ENCODE results near the gene DUS4L. TPM values are rescaled to one million over a fixed set of nuclear protein-coding genes. Genes with fewer than 3 reads are reported as not detected.

DUS4L gene
- 17.5 and 19.3 TPM in 2 replicates for total RNA-seq (2022)
- Bru-seq, nascent RNA: percentile 88 among the genes with signal in this experiment
- BruChase-seq, experiment 1, labeled RNA remaining after a 2-hour chase: percentile 76 among the genes with signal in this experiment
- percentile 75 among the genes with signal in this experiment for BruChase-seq, experiment 2, labeled RNA remaining after a 6-hour chase
- long read RNA-seq, partial matches to known transcripts: 2 of 15 reads
- long read RNA-seq, other reads (novel, unspliced or antisense): 11 of 15 reads

- ChIA-PET POLR2A (interaction anchor here (0.6 to 1.9 kb wide), 10 partner anchors 16 to 395 kb away, joined by 3 to 14 read pairs (median 3); partner anchors contain the start of genes BCAP29 and HBP1), CTCF (interaction anchor here (0.6 to 1.8 kb wide), 5 partner anchors 16 to 1021 kb away, joined by 3 to 5 read pairs (median 4); partner anchors contain the start of gene BCAP29)
- Histone ChIP-seq H3K4me3 (ENCODE audit: low read depth, low read length) (peak within 1 kb of the TSS; percentile 85), H3K9me3 (no peaks in the 10 kb centered on the region), H3K36me3 (ENCODE audit: control insufficient read depth, insufficient read depth, low read length) (no peaks in the 10 kb centered on the region; the same call in 1 of the 2 replicates), H3K4me1 (peaks cover 8% of the 10 kb centered on the region), H3K27me3 (replicated peaks; ENCODE audit: control insufficient read depth, insufficient read depth, low read length) (no peaks in the 10 kb centered on the region)
- H3K4me3 Mint-ChIP-seq (ENCODE audit: unreplicated experiment): peak within 1 kb of the TSS; percentile 94
- DNase-seq: peak; percentile 84 to 88
- intact Hi-C loops (cut with micrococcal nuclease; ENCODE audit: unreplicated experiment): loop anchor here (1.0 to 5.0 kb wide), 3 partner anchors 16 to 161 kb away; partner anchors contain the start of gene BCAP29
- H3K27me3 Mint-ChIP-seq (ENCODE audit: insufficient read depth, unreplicated experiment): no peaks in the 10 kb centered on the region
- no peak for TF ChIP-seq CTCF (IDR thresholded peaks at IDR 0.05; ENCODE audit: insufficient read depth in 1 of 2, low read depth in 1 of 2, low read length in 1 of 2, severe bottlenecking in 1 of 2, unreplicated experiment in 1 of 2)
- no peaks in the 10 kb centered on the region for H3K9me3 Mint-ChIP-seq (ENCODE audit: unreplicated experiment)
- BruUV-seq (replicated peaks): no TSS peak
- peaks cover 43% of the 10 kb centered on the region for H3K4me1 Mint-ChIP-seq (ENCODE audit: low read depth, unreplicated experiment)
- peak within 1 kb of the TSS; percentile 95 for H3K27ac Mint-ChIP-seq (ENCODE audit: unreplicated experiment)
- peaks cover 7% of the 10 kb centered on the region for H3K36me3 Mint-ChIP-seq (ENCODE audit: insufficient read depth, unreplicated experiment)
Observed at GRCh38 chr7:107563775-107564552, at the start of gene DUS4L, which contains the start of gene COG5. Gene DUS4L, plus strand, starts transcription at chr7:107563971. Its CDS starts 3,100 bp downstream, at chr7:107567071. Gene COG5, minus strand, starts transcription at chr7:107563920. Its CDS starts 24 bp downstream, at chr7:107563896.

- no peaks in the 10 kb centered on the region for H3K9me3 Mint-ChIP-seq (ENCODE audit: unreplicated experiment)
- H3K9me3 ChIP-seq: no peaks in the 10 kb centered on the region
- no TSS peak for BruUV-seq (replicated peaks)
- POLR2A ChIA-PET: no interaction called here
- H3K36me3 ChIP-seq (ENCODE audit: control insufficient read depth, insufficient read depth, low read length): no peaks in the 10 kb centered on the region
- no peak overlapping the region for H3K4me3 Mint-ChIP-seq (ENCODE audit: unreplicated experiment)
- intact Hi-C loops (cut with micrococcal nuclease; ENCODE audit: unreplicated experiment): no loop called here
- no peaks in the 10 kb centered on the region for H3K27me3 Mint-ChIP-seq (ENCODE audit: insufficient read depth, unreplicated experiment)
- CTCF ChIA-PET: no interaction called here
- no peak overlapping the region for H3K27ac Mint-ChIP-seq (ENCODE audit: unreplicated experiment)
- no peaks in the 10 kb centered on the region for H3K27me3 ChIP-seq (replicated peaks; ENCODE audit: control insufficient read depth, insufficient read depth, low read length)
- H3K36me3 Mint-ChIP-seq (ENCODE audit: insufficient read depth, unreplicated experiment): peaks cover 16% of the 10 kb centered on the region
- DNase-seq: no peak
- H3K4me1 ChIP-seq: no peaks in the 10 kb centered on the region; the same call in 1 of the 2 replicates
- H3K4me3 ChIP-seq (ENCODE audit: low read depth, low read length): no peak overlapping the region
- no peaks in the 10 kb centered on the region for H3K4me1 Mint-ChIP-seq (ENCODE audit: low read depth, unreplicated experiment)
- no peak for TF ChIP-seq CTCF (IDR thresholded peaks at IDR 0.05; ENCODE audit: insufficient read depth in 1 of 2, low read depth in 1 of 2, low read length in 1 of 2, severe bottlenecking in 1 of 2, unreplicated experiment in 1 of 2)
Observed at GRCh38 chr7:107526672-107527071, 37.1 kb upstream of the DUS4L start.

- Histone ChIP-seq H3K27me3 (replicated peaks; ENCODE audit: control insufficient read depth, insufficient read depth, low read length) (no peaks in the 10 kb centered on the region), H3K36me3 (ENCODE audit: control insufficient read depth, insufficient read depth, low read length) (no peaks in the 10 kb centered on the region), H3K4me3 (ENCODE audit: low read depth, low read length) (no peak overlapping the region), H3K4me1 (no peaks in the 10 kb centered on the region; the same call in 1 of the 2 replicates), H3K9me3 (no peaks in the 10 kb centered on the region)
- CTCF ChIA-PET: no interaction called here
- TF ChIP-seq CTCF (IDR thresholded peaks at IDR 0.05; ENCODE audit: insufficient read depth in 1 of 2, low read depth in 1 of 2, low read length in 1 of 2, severe bottlenecking in 1 of 2, unreplicated experiment in 1 of 2): no peak
- peaks cover 13% of the 10 kb centered on the region for H3K36me3 Mint-ChIP-seq (ENCODE audit: insufficient read depth, unreplicated experiment)
- BruUV-seq (replicated peaks): no TSS peak
- H3K9me3 Mint-ChIP-seq (ENCODE audit: unreplicated experiment): no peaks in the 10 kb centered on the region
- intact Hi-C loops (cut with micrococcal nuclease; ENCODE audit: unreplicated experiment): no loop called here
- DNase-seq: no peak
- no peaks in the 10 kb centered on the region for H3K27me3 Mint-ChIP-seq (ENCODE audit: insufficient read depth, unreplicated experiment)
- H3K27ac Mint-ChIP-seq (ENCODE audit: unreplicated experiment): no peak overlapping the region
- POLR2A ChIA-PET: no interaction called here
- H3K4me1 Mint-ChIP-seq (ENCODE audit: low read depth, unreplicated experiment): no peaks in the 10 kb centered on the region
- H3K4me3 Mint-ChIP-seq (ENCODE audit: unreplicated experiment): no peak overlapping the region
Observed at GRCh38 chr7:107527196-107527595, 36.6 kb upstream of the DUS4L start.
